HUDEP-2 (cell line): ENCODE results near the gene FNDC3B.

Source experiments
- DNase-seq, 76 experiments: peaks; one replicate each; lab custom pipeline; 2025; ENCODE audit not compliant: unreplicated experiment in 76 of 76; lab: John Stamatoyannopoulos, UW

The FNDC3B gene

GRCh38 chr3:172405914-172406313 lies 366.5 kb downstream of the FNDC3B start:
- no peak for DNase-seq

- DNase-seq: no peak
These were observed 368.5 kb downstream of the FNDC3B start for GRCh38 chr3:172407872-172408271.

- no peak for DNase-seq
These were observed 371.5 kb downstream of the FNDC3B start for GRCh38 chr3:172410702-172411477.

- no peak for DNase-seq
These were observed 372.1 kb downstream of the FNDC3B start for GRCh38 chr3:172411478-172411947.

GRCh38 chr3:172415323-172415722 lies 375.9 kb downstream of the FNDC3B start:
- DNase-seq: no peak

- no peak for DNase-seq
These were observed 398.3 kb downstream of the FNDC3B start for GRCh38 chr3:172437713-172438112.

- DNase-seq: no peak
These were observed 398.8 kb downstream of the FNDC3B start for GRCh38 chr3:172438186-172438585.

- DNase-seq: no peak
These were observed 402.2 kb downstream of the FNDC3B start for GRCh38 chr3:172441581-172441980.

- DNase-seq: no peak
These were observed 403.2 kb downstream of the FNDC3B start for GRCh38 chr3:172442606-172443005.

GRCh38 chr3:172444821-172445220 lies 405.4 kb downstream of the FNDC3B start:
- DNase-seq: no peak

GRCh38 chr3:172446198-172446597 lies 406.8 kb downstream of the FNDC3B start:
- no peak for DNase-seq

GRCh38 chr3:172447611-172448579 lies 408.5 kb downstream of the FNDC3B start, which contains the start of gene GHSR:
TSS of gene GHSR (minus strand) at chr3:172448456. CDS start at chr3:172448413, 43 bp downstream.
- DNase-seq: no peak

GRCh38 chr3:172448661-172449465 lies 409.5 kb downstream of the FNDC3B start:
- DNase-seq: no peak

GRCh38 chr3:172449466-172450149 lies 410.2 kb downstream of the FNDC3B start:
- DNase-seq: peak in 8 of 76 experiments; percentile 0 to 15 (median 3)
